ENCODE data around the gene BICDL1.
"Not testable (repeated sequence)": the region's sequence is repeated elsewhere in the genome, so short reads cannot be mapped to it uniquely, and the experiment has no call there.

BICDL1 gene, protein sequence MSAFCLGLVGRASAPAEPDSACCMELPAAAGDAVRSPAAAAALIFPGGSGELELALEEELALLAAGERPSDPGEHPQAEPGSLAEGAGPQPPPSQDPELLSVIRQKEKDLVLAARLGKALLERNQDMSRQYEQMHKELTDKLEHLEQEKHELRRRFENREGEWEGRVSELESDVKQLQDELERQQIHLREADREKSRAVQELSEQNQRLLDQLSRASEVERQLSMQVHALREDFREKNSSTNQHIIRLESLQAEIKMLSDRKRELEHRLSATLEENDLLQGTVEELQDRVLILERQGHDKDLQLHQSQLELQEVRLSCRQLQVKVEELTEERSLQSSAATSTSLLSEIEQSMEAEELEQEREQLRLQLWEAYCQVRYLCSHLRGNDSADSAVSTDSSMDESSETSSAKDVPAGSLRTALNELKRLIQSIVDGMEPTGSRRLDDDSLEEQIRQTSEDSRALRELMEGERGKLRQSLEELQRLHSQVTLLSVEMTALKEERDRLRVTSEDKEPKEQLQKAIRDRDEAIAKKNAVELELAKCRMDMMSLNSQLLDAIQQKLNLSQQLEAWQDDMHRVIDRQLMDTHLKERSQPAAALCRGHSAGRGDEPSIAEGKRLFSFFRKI

DNA sequence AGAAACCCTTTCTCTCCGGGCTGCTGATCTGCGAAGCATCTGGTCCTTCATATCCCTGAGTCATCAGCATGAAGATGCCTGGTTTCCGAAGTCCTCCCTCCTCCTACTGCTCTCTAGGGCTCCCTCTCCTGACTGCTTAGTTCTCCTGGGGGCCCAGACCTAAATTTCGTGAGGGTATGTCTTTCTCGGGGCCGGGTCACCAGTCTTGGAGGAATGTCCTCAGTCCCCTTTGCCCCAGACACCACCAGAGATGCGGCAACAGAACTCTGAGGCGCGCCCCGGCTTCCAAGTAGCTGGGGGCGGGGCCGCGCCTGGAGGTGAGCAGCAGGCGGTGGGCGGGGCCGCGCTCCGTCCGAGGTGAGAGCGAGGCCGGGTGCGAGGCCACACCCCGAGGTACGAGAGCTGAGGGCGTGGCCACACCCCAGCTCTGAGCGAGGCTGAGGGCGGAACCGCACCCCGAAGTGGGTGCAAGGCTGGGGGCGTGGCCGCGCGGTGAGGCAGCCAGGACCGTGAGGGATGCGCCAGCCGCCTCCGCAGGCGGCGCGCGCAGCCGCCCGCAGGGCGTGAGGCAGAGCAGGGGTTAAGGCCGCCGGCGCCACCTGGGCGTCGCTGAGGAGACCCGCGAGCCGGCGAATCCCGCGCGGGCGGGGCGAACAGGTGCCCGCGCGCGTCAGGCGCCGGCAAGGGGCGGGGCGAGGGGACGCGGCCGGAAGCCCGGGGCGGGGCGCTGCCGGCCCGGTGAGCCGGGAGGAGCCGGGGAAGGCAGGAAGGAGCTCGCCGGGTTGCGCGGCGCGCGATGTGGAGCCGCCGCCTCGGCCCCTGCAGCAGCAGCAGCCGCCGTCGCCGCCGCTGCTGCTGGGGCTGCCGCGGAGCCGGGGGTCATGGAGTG, at the start of gene BICDL1:
TSS of gene BICDL1 (plus strand) at position 765 of the 889 bp plus-strand sequence. CDS start 633 bp downstream, outside the sequence.
- DNase-seq (ENCODE audit: low read depth in 2 of 2) = peak; percentile 93 to 97

GRCh38 chr12:119940897-119941296, 48.1 kb upstream of the BICDL1 start:
- no peak for DNase-seq (ENCODE audit: low read depth in 2 of 2)

DNA sequence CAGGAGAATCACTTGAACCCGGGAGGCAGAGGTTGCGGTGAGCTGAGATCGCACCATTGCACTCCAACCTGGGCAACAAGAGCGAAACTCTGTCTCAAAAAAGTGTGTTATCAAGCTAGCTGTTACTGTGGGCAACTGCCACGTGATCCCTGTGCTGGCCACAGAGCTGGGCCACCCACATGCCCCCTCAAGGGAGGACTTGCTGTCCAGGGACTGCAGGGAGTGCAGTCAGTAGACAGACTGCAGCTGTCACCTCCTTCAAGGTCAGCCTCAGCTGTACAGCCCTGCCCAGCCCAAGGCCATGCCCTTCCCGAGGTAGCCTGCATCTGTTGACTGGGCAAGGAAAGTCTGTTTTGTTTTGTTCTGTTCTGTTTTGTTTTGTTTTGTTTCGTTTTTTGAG, 46.6 kb upstream of the BICDL1 start:
- no peak for DNase-seq (ENCODE audit: low read depth in 2 of 2)

DNA sequence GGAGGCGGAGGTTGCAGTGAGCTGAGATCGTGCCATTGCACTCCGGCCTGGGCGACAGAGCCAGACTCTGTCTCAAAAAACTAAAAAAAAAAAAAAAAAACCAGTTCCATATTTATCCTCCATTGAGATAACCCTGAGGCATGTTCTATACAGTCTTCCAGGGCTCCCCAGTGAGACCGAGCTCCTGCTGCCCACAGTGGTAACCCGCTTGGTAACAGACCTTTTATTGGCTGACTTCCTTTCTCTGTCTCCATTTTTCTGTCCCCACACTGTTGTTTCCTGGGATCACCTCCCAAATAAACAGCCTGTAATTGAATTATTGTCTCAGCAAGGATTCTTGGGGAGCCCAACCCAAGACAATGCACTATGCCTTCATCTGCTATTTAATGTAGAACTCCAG, 42.8 kb upstream of the BICDL1 start:
- DNase-seq (ENCODE audit: low read depth in 2 of 2) = no peak

- no peak for DNase-seq (ENCODE audit: low read depth in 2 of 2)
Measured at GRCh38 chr12:119949145-119949544, 39.9 kb upstream of the BICDL1 start.

DNA sequence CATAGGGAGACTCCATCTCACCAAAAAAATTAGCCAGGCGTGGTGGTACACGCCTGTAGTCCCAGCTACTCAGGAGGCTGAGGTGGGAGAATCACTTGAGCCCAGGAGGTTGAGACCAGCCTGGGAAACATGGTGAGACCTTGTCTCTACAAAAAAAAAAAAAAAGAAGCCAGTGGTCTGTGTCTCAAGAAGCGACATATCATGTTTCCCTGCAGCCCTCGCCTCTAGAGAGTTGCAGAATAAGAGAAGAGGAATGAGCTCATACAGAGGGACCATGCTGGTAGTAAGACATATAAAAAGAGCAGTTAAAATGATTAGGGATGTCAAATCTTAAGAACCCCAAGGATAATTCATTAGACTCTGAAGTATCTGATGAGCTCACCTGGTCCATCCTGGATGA, 39.4 kb upstream of the BICDL1 start:
- no peak for DNase-seq (ENCODE audit: low read depth in 2 of 2)

GRCh38 chr12:119956047-119956446, 33.0 kb upstream of the BICDL1 start:
- no peak for DNase-seq (ENCODE audit: low read depth in 2 of 2)

DNA sequence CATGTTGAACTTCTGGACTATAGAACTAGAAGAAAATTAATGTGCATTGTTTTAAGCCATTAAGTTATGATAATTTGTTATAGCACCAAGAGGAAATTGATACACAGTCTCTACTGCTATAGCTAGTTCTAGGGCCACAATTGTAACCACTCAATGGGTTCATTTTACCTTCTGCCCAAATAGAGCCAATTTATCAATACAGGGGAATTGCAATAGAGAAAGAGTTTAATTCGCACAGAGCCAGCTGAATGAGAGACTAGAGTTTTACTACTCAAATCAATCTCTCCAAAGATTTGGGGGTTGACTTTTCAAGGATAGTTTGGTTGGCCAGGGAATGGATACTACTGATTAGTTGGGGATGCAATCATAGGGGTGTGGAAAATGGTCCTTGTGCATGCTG, 31.9 kb upstream of the BICDL1 start:
- no peak for DNase-seq (ENCODE audit: low read depth in 2 of 2)

DNA sequence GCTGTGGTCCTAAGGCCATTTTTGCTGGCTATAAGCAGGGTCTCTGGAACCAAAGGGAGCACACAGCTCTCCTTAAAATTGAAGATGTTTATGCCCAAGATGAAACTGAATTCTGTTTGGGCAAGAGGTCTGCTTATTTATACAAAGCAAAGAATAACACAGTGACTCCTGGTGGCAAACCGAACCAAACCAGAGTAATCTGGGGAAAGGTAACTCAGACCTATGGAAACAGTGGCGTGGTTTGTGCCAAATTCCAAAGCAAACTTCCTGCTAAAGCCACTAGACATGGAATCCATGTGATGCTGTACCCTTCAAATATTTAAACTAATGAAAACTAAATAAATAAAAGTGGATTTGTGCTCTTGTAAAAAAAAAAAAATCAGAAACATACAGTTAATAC, 29.6 kb upstream of the BICDL1 start:
- DNase-seq (ENCODE audit: low read depth in 2 of 2) = no peak

DNA sequence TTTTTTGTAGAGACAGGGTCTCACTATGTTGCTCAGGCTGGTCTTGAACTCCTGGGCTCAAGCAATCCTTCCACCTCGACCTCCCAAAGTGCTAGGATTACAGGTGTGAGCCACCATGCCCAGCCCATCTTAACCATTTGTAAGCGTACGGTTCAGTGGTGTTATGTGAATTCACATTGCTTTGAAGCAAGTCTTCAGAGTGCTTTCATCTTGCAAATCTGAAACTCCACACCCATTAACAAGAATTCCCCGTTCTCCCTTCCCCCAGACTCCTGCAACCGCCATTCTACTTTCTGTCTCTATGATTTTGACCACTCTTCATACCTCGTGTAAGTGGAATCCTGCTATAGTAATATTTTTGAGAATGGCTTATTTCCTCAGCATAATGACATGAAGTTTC, 24.9 kb upstream of the BICDL1 start:
- no peak for DNase-seq (ENCODE audit: low read depth in 2 of 2)

- DNase-seq (ENCODE audit: low read depth in 2 of 2) = no peak
Measured at GRCh38 chr12:119964929-119965328, 24.1 kb upstream of the BICDL1 start.

GRCh38 chr12:119980242-119980641, 8.8 kb upstream of the BICDL1 start:
- DNase-seq (ENCODE audit: low read depth in 2 of 2) = no peak

GRCh38 chr12:119980702-119981101, 8.3 kb upstream of the BICDL1 start:
- not testable (repeated sequence) for DNase-seq (ENCODE audit: low read depth in 2 of 2)

- peak; percentile 21 to 26 for DNase-seq (ENCODE audit: low read depth in 2 of 2)
Measured at GRCh38 chr12:119989361-119989730, 310 bp downstream of the BICDL1 start.

- DNase-seq (ENCODE audit: low read depth in 2 of 2) = peak; percentile 29 to 35
Measured at GRCh38 chr12:119989731-119990381, 820 bp downstream of the BICDL1 start.

- DNase-seq (ENCODE audit: low read depth in 2 of 2) = no peak
Measured at GRCh38 chr12:119990382-119990874, 1.4 kb downstream of the BICDL1 start.

DNA sequence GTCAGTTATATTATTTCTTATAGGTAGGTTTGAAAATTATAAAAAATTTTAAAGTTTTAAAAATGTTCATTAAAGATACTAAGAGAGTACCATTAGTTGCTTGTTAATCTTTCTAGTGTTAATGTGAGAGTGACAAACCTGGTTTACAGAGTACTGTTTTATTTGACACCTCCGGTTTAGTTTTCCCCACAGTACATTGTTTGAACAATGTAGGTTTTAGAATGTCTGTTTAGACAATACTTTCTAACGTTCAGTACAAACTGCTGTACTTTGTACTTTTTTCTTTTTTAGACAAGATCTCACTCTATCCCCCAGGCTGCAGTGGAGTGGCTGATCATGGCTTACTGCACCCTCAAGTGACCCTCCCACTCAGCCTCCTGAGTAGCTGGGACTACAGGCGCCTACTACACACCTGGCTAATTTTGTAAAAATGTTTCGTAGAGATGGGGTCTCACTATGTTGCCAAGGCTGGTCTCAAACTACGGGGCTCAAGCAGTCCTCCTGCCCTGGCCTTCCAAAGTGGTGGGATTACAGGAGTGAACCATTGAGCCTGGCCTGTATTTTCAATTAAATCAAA, 3.2 kb downstream of the BICDL1 start:
- DNase-seq (ENCODE audit: low read depth in 2 of 2) = no peak

DNA sequence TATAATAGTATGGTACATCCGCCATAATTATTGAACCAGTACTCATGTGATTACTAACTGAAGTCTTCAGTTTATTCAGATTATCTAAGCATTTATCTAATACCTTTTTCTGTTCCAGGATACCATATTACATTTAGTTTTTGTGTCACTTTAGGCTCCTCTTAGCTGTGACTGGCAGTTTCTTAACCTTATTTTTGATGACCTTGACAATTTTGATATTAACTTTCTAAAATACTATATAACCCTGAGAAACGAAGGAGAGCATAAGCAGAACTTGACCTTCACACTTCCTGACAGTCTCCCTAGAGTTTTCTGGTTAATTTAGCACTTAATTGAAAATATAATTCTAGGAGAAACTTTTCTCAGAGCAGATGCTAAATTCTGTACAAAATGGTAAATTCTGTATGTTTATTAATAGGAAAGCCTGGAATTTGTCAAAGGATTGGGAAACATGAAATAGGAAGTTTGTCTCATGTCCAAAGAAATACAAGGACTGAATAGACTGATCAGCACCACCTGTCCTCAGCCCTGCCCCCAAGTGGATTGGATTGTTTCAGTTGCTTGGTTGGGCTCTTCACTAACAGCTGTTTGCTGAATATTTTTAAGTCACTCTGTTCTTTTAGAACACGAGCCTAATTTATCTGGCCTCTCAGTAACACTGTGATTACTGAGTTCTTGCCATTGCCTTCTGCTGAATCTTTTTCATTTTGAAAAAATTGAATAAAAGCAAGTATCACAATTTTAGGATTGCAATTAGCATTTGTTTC, 6.0 kb downstream of the BICDL1 start:
- no peak for DNase-seq (ENCODE audit: low read depth in 2 of 2)

DNA sequence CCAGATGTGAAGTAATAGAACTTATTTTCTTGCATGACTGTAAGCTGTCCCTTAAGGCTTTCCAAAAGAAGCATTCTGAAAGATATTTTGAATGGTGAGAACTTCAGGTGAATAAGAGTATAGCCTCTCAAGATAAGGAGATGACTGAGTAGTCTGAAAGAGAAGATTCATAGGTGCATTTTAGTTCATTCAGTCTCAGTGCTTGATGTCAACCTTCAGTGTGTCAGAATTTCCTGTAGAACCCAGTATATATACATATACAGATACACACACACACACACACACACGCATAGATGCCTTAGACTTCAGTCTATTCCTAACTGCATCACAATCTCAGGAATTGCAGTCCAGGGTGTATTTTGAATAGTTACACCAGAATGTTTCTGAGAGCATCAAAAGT, 7.4 kb downstream of the BICDL1 start:
- no peak for DNase-seq (ENCODE audit: low read depth in 2 of 2)

DNA sequence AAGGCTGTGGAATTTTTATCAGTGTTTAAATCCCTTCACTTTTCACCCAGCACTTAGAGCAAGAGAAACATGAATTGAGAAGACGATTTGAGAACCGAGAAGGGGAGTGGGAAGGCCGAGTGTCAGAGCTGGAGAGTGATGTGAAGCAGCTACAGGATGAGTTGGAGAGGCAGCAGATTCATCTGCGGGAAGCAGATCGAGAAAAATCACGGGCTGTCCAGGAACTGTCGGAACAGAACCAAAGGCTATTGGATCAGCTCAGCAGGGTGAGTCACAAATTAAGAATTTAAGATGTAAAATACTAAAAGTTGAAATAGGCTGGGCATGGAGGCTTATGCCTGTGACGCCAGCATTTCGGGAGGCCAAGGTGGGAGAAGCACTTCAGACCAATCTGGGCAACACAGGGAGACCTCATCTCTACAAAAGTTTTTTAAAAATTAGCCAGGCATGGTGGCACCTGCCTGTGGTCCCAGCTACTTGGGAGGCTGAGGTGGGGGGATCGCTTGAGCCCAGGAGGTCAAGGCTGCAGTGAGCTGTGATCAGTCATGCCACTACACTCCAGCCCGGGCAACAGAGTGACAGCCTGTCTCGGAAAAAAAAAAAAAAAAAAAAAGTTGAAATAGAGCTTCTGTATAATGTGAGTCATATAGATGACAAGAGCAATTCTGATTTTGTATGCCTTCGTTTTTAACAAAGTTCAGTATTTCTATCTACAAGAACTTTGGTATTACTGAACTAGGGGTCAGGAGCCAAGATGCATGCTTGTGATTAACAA, 9.6 kb downstream of the BICDL1 start:
- no peak for DNase-seq (ENCODE audit: low read depth in 2 of 2)
